ENCODE results near the gene SLC11A2.
A peak's percentile ranks its signal among the peaks of the same experiment; 100 is the strongest.
"Not testable (repeated sequence)": the region's sequence is repeated elsewhere in the genome, so short reads cannot be mapped to it uniquely, and the experiment has no call there.

Gene SLC11A2

GRCh38 chr12:51025338-51025835, 797 bp downstream of the SLC11A2 start:
- no peak for DNase-seq (ENCODE audit: low spot score)

- DNase-seq (ENCODE audit: low spot score), result no peak
These were observed 2.4 kb downstream of the SLC11A2 start for GRCh38 chr12:51023625-51024382.

GRCh38 chr12:51021694-51022093, 4.5 kb downstream of the SLC11A2 start:
- DNase-seq (ENCODE audit: low spot score), result no peak

GRCh38 chr12:51020448-51021182, 5.6 kb downstream of the SLC11A2 start:
- DNase-seq (ENCODE audit: low spot score), result peak; percentile 90

GRCh38 chr12:51019927-51020326, 6.3 kb downstream of the SLC11A2 start:
- DNase-seq (ENCODE audit: low spot score), result no peak

GRCh38 chr12:51018956-51019355, 7.2 kb downstream of the SLC11A2 start:
- DNase-seq (ENCODE audit: low spot score), result no peak

- DNase-seq (ENCODE audit: low spot score), result no peak
These were observed 8.7 kb downstream of the SLC11A2 start for GRCh38 chr12:51017452-51017851.

- DNase-seq (ENCODE audit: low spot score), result not testable (repeated sequence)
These were observed 11.7 kb downstream of the SLC11A2 start for GRCh38 chr12:51014467-51014866.

- DNase-seq (ENCODE audit: low spot score), result no peak
These were observed 12.7 kb downstream of the SLC11A2 start for GRCh38 chr12:51013441-51013840.

- no peak for DNase-seq (ENCODE audit: low spot score)
These were observed 13.5 kb downstream of the SLC11A2 start for GRCh38 chr12:51012570-51013236.

GRCh38 chr12:51011955-51012354, 14.2 kb downstream of the SLC11A2 start:
- DNase-seq (ENCODE audit: low spot score), result no peak

- peak; percentile 93 for DNase-seq (ENCODE audit: low spot score)
These were observed 17.1 kb downstream of the SLC11A2 start for GRCh38 chr12:51009056-51009440.

- no peak for DNase-seq (ENCODE audit: low spot score)
These were observed 17.7 kb downstream of the SLC11A2 start for GRCh38 chr12:51008329-51009055.

- no peak for DNase-seq (ENCODE audit: low spot score)
These were observed 20.5 kb downstream of the SLC11A2 start for GRCh38 chr12:51005671-51006070.

- no peak for DNase-seq (ENCODE audit: low spot score)
These were observed 21.2 kb downstream of the SLC11A2 start for GRCh38 chr12:51005030-51005429.

GRCh38 chr12:51004504-51004903, 21.7 kb downstream of the SLC11A2 start:
- DNase-seq (ENCODE audit: low spot score), result no peak

GRCh38 chr12:51001799-51002198, 24.4 kb downstream of the SLC11A2 start:
- DNase-seq (ENCODE audit: low spot score), result no peak

- DNase-seq (ENCODE audit: low spot score), result no peak
These were observed 25.9 kb downstream of the SLC11A2 start for GRCh38 chr12:51000245-51000644.

- DNase-seq (ENCODE audit: low spot score), result no peak
These were observed 27.1 kb downstream of the SLC11A2 start for GRCh38 chr12:50999093-50999492.

- DNase-seq (ENCODE audit: low spot score), result no peak
These were observed 33.4 kb downstream of the SLC11A2 start for GRCh38 chr12:50992819-50993218.

- no peak for DNase-seq (ENCODE audit: low spot score)
These were observed 34.9 kb downstream of the SLC11A2 start for GRCh38 chr12:50991291-50991690.

- DNase-seq (ENCODE audit: low spot score), result no peak
These were observed 35.4 kb downstream of the SLC11A2 start for GRCh38 chr12:50990791-50991190.
